Thyroid gland (tissue), 4 donors: Measurements from ENCODE around the gene PKP2.

Experiments
- CTCF ChIP-seq, 6 experiments: fragments of 200-600 bp in 3 of 6; fragments of 450-650 bp in 3 of 6; sonication (generic) in 3 of 6; IDR thresholded peaks; one replicate each; pipeline ENCODE4 v1.5.1; 2016 to 2019; ENCODE audit warnings: antibody characterized with exemption in 6 of 6, mild to moderate bottlenecking in 2 of 6, inconsistent platforms in 1 of 6, moderate library complexity in 1 of 6
- POLR2A ChIP-seq, 2 donors: fragments of 450-650 bp; IDR thresholded peaks; one replicate each; pipeline ENCODE4 v1.6.1; 2017; ENCODE audit warnings: antibody characterized with exemption in 2 of 2, mild to moderate bottlenecking in 2 of 2, moderate library complexity in 1 of 2

DNA sequence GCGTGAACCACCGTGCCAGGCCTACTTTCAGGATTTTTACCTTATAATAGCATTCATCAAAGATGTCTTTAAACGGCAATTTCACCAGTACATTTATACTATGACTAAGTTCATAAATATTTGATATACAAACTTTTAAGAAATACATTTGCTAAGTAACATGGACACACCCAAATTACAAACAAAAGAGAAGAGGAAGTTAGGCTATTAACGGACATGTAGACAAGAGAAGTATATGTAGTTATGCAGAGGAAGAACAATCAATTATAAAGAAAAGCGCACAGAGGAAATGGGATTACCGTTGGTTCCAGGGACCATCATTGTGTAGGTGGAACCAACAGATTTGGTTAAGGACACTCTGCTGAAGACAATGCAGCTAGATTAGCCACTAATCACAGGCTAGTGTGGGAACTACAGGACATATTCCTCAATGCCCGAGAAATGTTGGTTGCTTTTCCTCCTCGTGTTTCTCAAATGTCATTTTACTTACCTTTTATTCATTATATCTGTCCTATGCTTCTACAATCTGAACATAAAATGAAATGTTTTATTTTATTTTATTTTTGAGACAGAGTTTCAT, 24.0 kb upstream of the PKP2 start:
- TF ChIP-seq CTCF (IDR thresholded peaks at IDR 0.05) (no peak), POLR2A (IDR thresholded peaks at IDR 0.05) (no peak)
